ENCODE results near the gene GINS1. TPM values are rescaled to one million over a fixed set of nuclear protein-coding genes. Genes with fewer than 3 reads are reported as not detected.
A peak's percentile ranks its signal among the peaks of the same experiment; 100 is the strongest.

Gene GINS1
- 68.4 and 69.9 TPM in 2 replicates for total RNA-seq (2021; fragmentation: NEBNext Ultra II Directional; extraction: Animal tissue kit (Norgen Biotek cat#: 25700))
- polyA plus RNA-seq (2011; rRNA removed) = 26.3 and 44.7 TPM in 2 replicates
- polyA plus RNA-seq (2011; cell fraction: cytosol; rRNA removed) = 39.1 TPM
- 10.5 TPM for polyA plus RNA-seq (2011; cell fraction: nucleus; rRNA removed)
- 38.1 to 55.0 TPM (median 39.3 TPM) in 4 replicates for polyA plus RNA-seq (2012, experiment 1 of 2)
- 34.7 TPM for polyA plus RNA-seq (2012, experiment 2 of 2)
- polyA plus RNA-seq (2013, experiment 1 of 2) = 33.4 TPM
- polyA plus RNA-seq (2013, experiment 2 of 2) = 32.3 TPM
- polyA minus RNA-seq (2011; rRNA and poly(A)+ RNA removed) = 26.4 and 33.0 TPM in 2 replicates
- 22.8 TPM for polyA minus RNA-seq (2011; cell fraction: cytosol; rRNA and poly(A)+ RNA removed)
- 16.2 TPM for polyA minus RNA-seq (2011; cell fraction: nucleus; rRNA and poly(A)+ RNA removed)
- long read RNA-seq, experiment 1, partial matches to known transcripts = 1 of 35 reads
- long read RNA-seq, experiment 1, other reads (novel, unspliced or antisense) = 33 of 35 reads
- long read RNA-seq, experiment 2, partial matches to known transcripts = 5 of 17 reads
- long read RNA-seq, experiment 2, other reads (novel, unspliced or antisense) = 10 of 17 reads

DNA sequence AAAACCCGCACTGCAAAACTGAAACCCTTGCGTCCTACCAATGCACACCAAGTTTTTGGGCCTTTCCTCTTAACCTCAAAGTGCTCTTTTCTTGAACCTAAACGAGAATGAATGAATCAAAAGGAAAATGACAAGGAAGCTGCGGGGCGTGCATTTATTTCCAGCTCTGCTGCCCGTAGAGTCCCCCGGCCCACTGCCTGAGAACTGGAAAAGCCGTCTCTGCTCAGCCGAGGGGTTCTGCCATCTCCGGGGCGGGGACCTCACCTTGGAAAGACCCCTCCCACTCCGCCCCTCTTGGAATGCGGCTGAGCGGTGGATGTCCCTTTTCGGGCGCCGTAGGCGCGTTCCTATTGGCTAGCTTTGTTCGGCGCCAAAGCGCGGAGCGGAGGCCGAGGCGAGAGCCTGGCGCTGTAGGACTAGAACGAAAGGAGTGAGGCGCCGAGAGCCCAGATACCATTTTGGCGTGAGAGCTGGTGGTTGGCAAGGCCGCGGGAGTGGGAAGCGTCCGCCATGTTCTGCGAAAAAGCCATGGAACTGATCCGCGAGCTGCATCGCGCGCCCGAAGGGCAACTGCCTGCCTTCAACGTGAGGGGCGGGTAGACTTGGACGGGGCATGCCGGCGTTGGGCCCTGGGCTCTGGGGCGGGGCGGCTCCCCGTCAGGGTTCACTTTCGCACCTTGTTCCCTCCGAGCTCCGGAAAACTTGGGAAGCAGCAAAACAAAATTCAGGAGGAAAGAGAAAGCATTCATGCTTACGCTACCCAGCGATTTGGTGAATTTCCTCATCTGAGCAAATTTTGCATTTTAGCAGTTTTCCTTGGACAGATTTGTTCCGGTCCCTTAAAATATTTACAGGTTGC is at the start of gene GINS1:
Gene GINS1, plus strand, starts transcription at position 363 of the 859 bp plus-strand sequence. Its CDS starts 148 bp downstream, at position 511.
- peak within 1 kb of the TSS; percentile 71 to 82 for H3K4me2 ChIP-seq (ENCODE audit: insufficient read depth in 1 of 2, low read depth in 2 of 2, low read length in 2 of 2)
- 5% methylated on average over 52 of the region's 56 CpGs; no CpG with 5 or more reads in 1 of the 2 experiments for WGBS, 2 experiments (ENCODE audit: extremely low coverage in 1 of 2, insufficient coverage in 1 of 2, insufficient read length in 1 of 2, insufficient replicate concordance in 2 of 2, low coverage in 1 of 2, low lambda C conversion rate in 2 of 2, missing lambda C conversion rate in 1 of 2)
- no peak within 1 kb of the TSS for H2BK20ac ChIP-seq (ENCODE audit: low read length)
- peaks cover 0 to 8% (median 0%) of the 10 kb centered on the region in 4 experiments; a peak in 2 of 8 replicates for H3K36me3 ChIP-seq (ENCODE audit: control insufficient read depth in 2 of 4, insufficient read depth in 4 of 4, low read length in 3 of 4)
- H2BK12ac ChIP-seq (ENCODE audit: low read depth, low read length) = no peak within 1 kb of the TSS
- H2AK5ac ChIP-seq (ENCODE audit: low read depth, low read length) = no peak within 1 kb of the TSS
- peak; percentile 91 to 100 for DNase-seq (ENCODE audit: low read depth in 1 of 2, low spot score in 2 of 2)
- CTCF ChIA-PET (ENCODE audit: partially characterized antibody) = interaction anchor here (0.8 to 4.6 kb wide), 12 partner anchors 9 to 132 kb away, joined by 3 to 37 read pairs (median 3); no protein-coding TSS in a partner anchor
- FAIRE-seq = no peak
- H3K9ac ChIP-seq (replicated peaks in 1 of 4; ENCODE audit: extremely low read depth in 1 of 4, low read depth in 3 of 4, low read length in 3 of 4) = peak within 1 kb of the TSS; percentile 86 to 98 (median 94)
- no peak within 1 kb of the TSS for H2BK15ac ChIP-seq (ENCODE audit: low read length)
- peak within 1 kb of the TSS; percentile 81; the same call in 1 of the 2 replicates for H2BK5ac ChIP-seq (ENCODE audit: low read depth, low read length)
- H3K9me3 ChIP-seq (ENCODE audit: insufficient read depth in 2 of 2, low read depth in 1 of 2, low read length in 1 of 2) = peaks cover 10 to 11% of the 10 kb centered on the region in 2 experiments
- H3K79me2 ChIP-seq (ENCODE audit: control insufficient read depth in 1 of 2, insufficient read depth in 2 of 2, low read length in 2 of 2) = peaks cover 15 to 39% of the 10 kb centered on the region in 2 experiments
- POLR2A ChIA-PET (ENCODE audit: partially characterized antibody) = interaction anchor here (0.6 to 4.5 kb wide), 36 partner anchors 10 to 259 kb away, joined by 3 to 42 read pairs (median 4); partner anchors contain the start of genes ABHD12, NINL and PYGB
- H3K4me1 ChIP-seq (replicated peaks in 1 of 4; ENCODE audit: control insufficient read depth in 3 of 4, insufficient read depth in 4 of 4, low read length in 3 of 4) = peaks cover 0 to 8% (median 2%) of the 10 kb centered on the region in 4 experiments; a peak in 2 of 7 replicates
- peaks cover 16% of the 10 kb centered on the region for H3K79me1 ChIP-seq (ENCODE audit: low read depth, low read length)
- no peak within 1 kb of the TSS for H3K56ac ChIP-seq (replicated peaks; ENCODE audit: insufficient read length, low read depth, low read length)
- H3K27ac ChIP-seq (ENCODE audit: low read depth, low read length) = peak within 1 kb of the TSS; percentile 98
- peaks cover 2% of the 10 kb centered on the region; the same call in 1 of the 2 replicates for H3K23me2 ChIP-seq (ENCODE audit: low read depth, low read length)
- no peak within 1 kb of the TSS for H3K23ac ChIP-seq (ENCODE audit: insufficient read length)
- H2BK120ac ChIP-seq (replicated peaks; ENCODE audit: low read depth, low read length) = no peak within 1 kb of the TSS
- H3K14ac ChIP-seq (ENCODE audit: insufficient read length) = no peak within 1 kb of the TSS
- H3K27me3 ChIP-seq (replicated peaks in 1 of 4; ENCODE audit: control insufficient read depth in 3 of 4, extremely low read depth in 1 of 4, insufficient read depth in 3 of 4, low read length in 3 of 4) = no peaks in the 10 kb centered on the region
- peak within 1 kb of the TSS; percentile 98; the same call in 1 of the 2 replicates for H4K8ac ChIP-seq (ENCODE audit: extremely low read depth, insufficient read depth, low read length)
- H3K18ac ChIP-seq (ENCODE audit: extremely low read depth, low read length) = peak within 1 kb of the TSS; percentile 95
- H4K91ac ChIP-seq (replicated peaks; ENCODE audit: insufficient read length, low read length) = no peak within 1 kb of the TSS
- peaks cover 0 to 9% of the 10 kb centered on the region in 2 experiments for H4K20me1 ChIP-seq (replicated peaks in 1 of 2; ENCODE audit: control insufficient read depth in 1 of 2, insufficient read depth in 2 of 2, low read length in 2 of 2)
- H3K4ac ChIP-seq (replicated peaks; ENCODE audit: insufficient read length, low read depth, low read length) = peak within 1 kb of the TSS; percentile 19
- peak within 1 kb of the TSS; percentile 49 for H4K5ac ChIP-seq (ENCODE audit: insufficient read length, low read depth, low read length)
- H3K4me3 ChIP-seq (ENCODE audit: extremely low read depth in 1 of 4, insufficient read depth in 2 of 4, low read depth in 3 of 4, low read length in 4 of 4) = peak within 1 kb of the TSS; percentile 59 to 90 (median 80)
- H2AFZ ChIP-seq (ENCODE audit: low read length) = peak within 1 kb of the TSS; percentile 26; the same call in 1 of the 2 replicates
- TF ChIP-seq KDM4A (IDR thresholded peaks at IDR 0.05; ENCODE audit: low read depth, low read length, severe bottlenecking) (peak; percentile 57), TBP (IDR thresholded peaks at IDR 0.05; ENCODE audit: low read depth, low read length) (peak; percentile 95), HDAC2 (IDR thresholded peaks at IDR 0.05; ENCODE audit: borderline replicate concordance in 1 of 2, low read depth in 2 of 2, low read length in 2 of 2) (0 out of 4 replicates have a peak, but pooled peaks of 1 of the 2 experiments have one; percentile 74)
- TF ChIP-seq, protein P1, sequence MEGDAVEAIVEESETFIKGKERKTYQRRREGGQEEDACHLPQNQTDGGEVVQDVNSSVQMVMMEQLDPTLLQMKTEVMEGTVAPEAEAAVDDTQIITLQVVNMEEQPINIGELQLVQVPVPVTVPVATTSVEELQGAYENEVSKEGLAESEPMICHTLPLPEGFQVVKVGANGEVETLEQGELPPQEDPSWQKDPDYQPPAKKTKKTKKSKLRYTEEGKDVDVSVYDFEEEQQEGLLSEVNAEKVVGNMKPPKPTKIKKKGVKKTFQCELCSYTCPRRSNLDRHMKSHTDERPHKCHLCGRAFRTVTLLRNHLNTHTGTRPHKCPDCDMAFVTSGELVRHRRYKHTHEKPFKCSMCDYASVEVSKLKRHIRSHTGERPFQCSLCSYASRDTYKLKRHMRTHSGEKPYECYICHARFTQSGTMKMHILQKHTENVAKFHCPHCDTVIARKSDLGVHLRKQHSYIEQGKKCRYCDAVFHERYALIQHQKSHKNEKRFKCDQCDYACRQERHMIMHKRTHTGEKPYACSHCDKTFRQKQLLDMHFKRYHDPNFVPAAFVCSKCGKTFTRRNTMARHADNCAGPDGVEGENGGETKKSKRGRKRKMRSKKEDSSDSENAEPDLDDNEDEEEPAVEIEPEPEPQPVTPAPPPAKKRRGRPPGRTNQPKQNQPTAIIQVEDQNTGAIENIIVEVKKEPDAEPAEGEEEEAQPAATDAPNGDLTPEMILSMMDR (IDR thresholded peaks at IDR 0.05; ENCODE audit: control extremely low read depth in 1 of 3, insufficient read depth in 1 of 3, low read depth in 1 of 3, low read length in 3 of 3) = 0 out of 4 replicates have a peak, but pooled peaks of 1 of the 3 experiments have one; percentile 1

All from H1 (cell line).